ENCODE results near the gene TMEM222.

The TMEM222 gene

GRCh38 chr1:27306892-27307761 is 14.8 kb upstream of the TMEM222 start:
- DNase-seq: no peak

- no peak for DNase-seq
These were observed 13.9 kb upstream of the TMEM222 start for GRCh38 chr1:27307874-27308598.

- no peak for DNase-seq
These were observed 7.8 kb upstream of the TMEM222 start for GRCh38 chr1:27314169-27314568.

GRCh38 chr1:27314737-27315136 is 7.2 kb upstream of the TMEM222 start:
- no peak for DNase-seq

GRCh38 chr1:27316860-27317259 is 5.1 kb upstream of the TMEM222 start:
- DNase-seq: no peak

GRCh38 chr1:27318136-27318535 is 3.8 kb upstream of the TMEM222 start:
- no peak for DNase-seq

GRCh38 chr1:27318596-27318995 is 3.4 kb upstream of the TMEM222 start:
- peak; percentile 31 for DNase-seq

- no peak for DNase-seq
These were observed 742 bp downstream of the TMEM222 start for GRCh38 chr1:27322569-27323240.

- DNase-seq: no peak
These were observed 3.3 kb downstream of the TMEM222 start for GRCh38 chr1:27325286-27325685.

- DNase-seq: no peak
These were observed 6.0 kb downstream of the TMEM222 start for GRCh38 chr1:27327964-27328363.

GRCh38 chr1:27330786-27331185 is 8.8 kb downstream of the TMEM222 start:
- DNase-seq: no peak

- DNase-seq: no peak
These were observed 9.5 kb downstream of the TMEM222 start for GRCh38 chr1:27331426-27331825.

- DNase-seq: no peak
These were observed 10.0 kb downstream of the TMEM222 start for GRCh38 chr1:27331922-27332321.

GRCh38 chr1:27332536-27333281 is 10.7 kb downstream of the TMEM222 start:
- DNase-seq: peak; percentile 16

- DNase-seq: no peak
These were observed 11.8 kb downstream of the TMEM222 start for GRCh38 chr1:27333717-27334279.

- DNase-seq: no peak
These were observed 13.8 kb downstream of the TMEM222 start for GRCh38 chr1:27335506-27336422.

GRCh38 chr1:27336756-27337155 is 14.8 kb downstream of the TMEM222 start:
- DNase-seq: no peak

- DNase-seq: no peak
These were observed 16.8 kb downstream of the TMEM222 start for GRCh38 chr1:27338751-27339150.

GRCh38 chr1:27339213-27339612 is 17.2 kb downstream of the TMEM222 start:
- DNase-seq: no peak

GRCh38 chr1:27341525-27342252 is 19.7 kb downstream of the TMEM222 start, which contains the start of gene SYTL1:
TSS of gene SYTL1 (plus strand) at chr1:27342022. CDS start at chr1:27345335, 3,313 bp downstream.
- DNase-seq: peak; percentile 32

GRCh38 chr1:27342391-27342777 is 20.4 kb downstream of the TMEM222 start:
- no peak for DNase-seq

All from HCEC 1CT (cell line).